Uterus (tissue), 2 donors: ENCODE data around the gene CHST1.

Experiments used
- CTCF ChIP-seq, 4 experiments: fragments of 200-600 bp in 2 of 4; fragments of 450-650 bp in 2 of 4; sonication (generic) in 2 of 4; IDR thresholded peaks; one replicate each; pipeline ENCODE4 v1.5.1; 2016 to 2019; ENCODE audit warnings: antibody characterized with exemption in 4 of 4, mild to moderate bottlenecking in 2 of 4, moderate library complexity in 1 of 4
- POLR2A ChIP-seq, 2 donors: fragments of 450-650 bp; IDR thresholded peaks; one replicate each; pipeline ENCODE4 v1.6.1; 2016; ENCODE audit warnings: antibody characterized with exemption in 2 of 2, mild to moderate bottlenecking in 1 of 2, moderate library complexity in 1 of 2

- TF ChIP-seq CTCF (IDR thresholded peaks at IDR 0.05) (no peak), POLR2A (IDR thresholded peaks at IDR 0.05) (no peak)
These were observed 45.2 kb downstream of the CHST1 start for GRCh38 chr11:45620243-45620642.
